H9 (cell line): ENCODE results near the gene TMTC2. TPM values are rescaled to one million over a fixed set of nuclear protein-coding genes. Genes with fewer than 3 reads are reported as not detected.

ENCODE experiments used
- DNase-seq: peaks from one replicate; pipeline ENCODE4 v3.0.0-alpha.2; 2017
- H2AFZ ChIP-seq: one replicate; pipeline ENCODE4 v1.6.1; 2013; ENCODE audit warnings: mild to moderate bottlenecking, low read length, control low read depth, moderate library complexity
- H2AK5ac ChIP-seq: 2 replicates; pipeline ENCODE4 v1.6.1; 2013; ENCODE audit warnings: low read length, control low read depth, mixed read lengths; ENCODE audit not compliant: insufficient read length
- H2BK120ac ChIP-seq: one replicate; pipeline ENCODE4 v1.6.1; 2013; ENCODE audit warnings: low read depth, mild to moderate bottlenecking, low read length, control low read depth, inconsistent platforms; ENCODE audit not compliant: poor library complexity, severe bottlenecking
- H2BK12ac ChIP-seq: 2 replicates; pipeline ENCODE4 v1.6.1; 2013; ENCODE audit warnings: low read length, control low read depth, mixed read lengths, low read depth; ENCODE audit not compliant: insufficient read length
- H2BK15ac ChIP-seq: 2 replicates; pipeline ENCODE4 v1.6.1; 2013; ENCODE audit warnings: low read depth, low read length, control low read depth
- H2BK20ac ChIP-seq: one replicate; pipeline ENCODE4 v1.6.1; 2013; ENCODE audit warnings: low read depth, mild to moderate bottlenecking, low read length, control low read depth, inconsistent platforms; ENCODE audit not compliant: poor library complexity, severe bottlenecking
- H2BK5ac ChIP-seq: 2 replicates; pipeline ENCODE4 v1.6.1; 2013; ENCODE audit warnings: low read length, control low read depth, mixed read lengths; ENCODE audit not compliant: insufficient read length
- H3K14ac ChIP-seq: 2 replicates; pipeline ENCODE4 v1.6.1; 2013; ENCODE audit warnings: low read length, control low read depth; ENCODE audit not compliant: insufficient read depth
- H3K18ac ChIP-seq: 2 replicates; pipeline ENCODE4 v1.6.1; 2013; ENCODE audit warnings: low read depth, mild to moderate bottlenecking, mixed read lengths, low read length, control low read depth; ENCODE audit not compliant: insufficient read length
- H3K23ac ChIP-seq: 2 replicates; pipeline ENCODE4 v1.6.1; 2013; ENCODE audit warnings: low read length, control low read depth, mixed read lengths, low read depth; ENCODE audit not compliant: insufficient read length
- H3K23me2 ChIP-seq: 2 replicates; pipeline ENCODE4 v1.6.1; 2013; ENCODE audit warnings: low read depth, mild to moderate bottlenecking, mixed read lengths, low read length, control low read depth; ENCODE audit not compliant: insufficient read length, poor library complexity, severe bottlenecking
- H3K27ac ChIP-seq: 2 replicates; pipeline ENCODE4 v1.5.1; 2013; ENCODE audit warnings: low read length, control low read depth, mixed read lengths, low read depth; ENCODE audit not compliant: insufficient read length
- H3K27me3 ChIP-seq: 2 replicates; pipeline ENCODE4 v1.6.1; 2013; ENCODE audit warnings: low read length, control low read depth, inconsistent platforms; ENCODE audit not compliant: insufficient read depth
- H3K4ac ChIP-seq: 2 replicates; pipeline ENCODE4 v1.6.1; 2013; ENCODE audit warnings: low read depth, mild to moderate bottlenecking, control low read depth, inconsistent platforms, low read length, moderate library complexity
- H3K4me1 ChIP-seq: 2 replicates; pipeline ENCODE4 v1.6.1; 2013; ENCODE audit warnings: low read length, control low read depth, inconsistent platforms; ENCODE audit not compliant: insufficient read depth
- H3K4me2 ChIP-seq: 2 replicates; pipeline ENCODE4 v1.6.1; 2013; ENCODE audit warnings: low read length, control low read depth, mixed read lengths; ENCODE audit not compliant: insufficient read length, insufficient read depth
- H3K56ac ChIP-seq: 2 replicates; pipeline ENCODE4 v1.6.1; 2013; ENCODE audit warnings: low read depth, mild to moderate bottlenecking, mixed read lengths, low read length, control low read depth; ENCODE audit not compliant: insufficient read length
- H3K79me1 ChIP-seq: 2 replicates; pipeline ENCODE4 v1.6.1; 2013; ENCODE audit warnings: low read depth, mild to moderate bottlenecking, moderate library complexity, low read length, control low read depth, inconsistent platforms; ENCODE audit not compliant: insufficient read depth, poor library complexity, severe bottlenecking
- H3K79me2 ChIP-seq: 2 replicates; pipeline ENCODE4 v1.6.1; 2013; ENCODE audit warnings: low read length, control low read depth, inconsistent platforms; ENCODE audit not compliant: insufficient read depth
- H3K9ac ChIP-seq: 2 replicates; pipeline ENCODE4 v1.6.1; 2013; ENCODE audit warnings: low read length, control low read depth, mixed read lengths; ENCODE audit not compliant: insufficient read length; ENCODE audit errors: extremely low read depth
- H3K9me3 ChIP-seq: one replicate; pipeline ENCODE4 v1.6.1; 2013; ENCODE audit warnings: low read depth, low read length, inconsistent platforms; ENCODE audit not compliant: control insufficient read depth
- H3T11ph ChIP-seq: one replicate; pipeline ENCODE4 v1.6.1; 2013; ENCODE audit warnings: mild to moderate bottlenecking, low read length, control low read depth, inconsistent platforms
- H4K20me1 ChIP-seq: one replicate; pipeline ENCODE4 v1.6.1; 2013; ENCODE audit not compliant: control insufficient read depth, insufficient read length, insufficient read depth
- H4K5ac ChIP-seq: 2 replicates; pipeline ENCODE4 v1.6.1; 2013; ENCODE audit warnings: low read depth, mild to moderate bottlenecking, mixed read lengths, low read length, control low read depth; ENCODE audit not compliant: insufficient read length
- H4K8ac ChIP-seq: replicated peaks from 2 replicates; pipeline ENCODE4 v1.6.1; 2013; ENCODE audit warnings: low read length, control low read depth, mixed read lengths, low read depth; ENCODE audit not compliant: insufficient read length
- H4K91ac ChIP-seq: 2 replicates; pipeline ENCODE4 v1.6.1; 2013; ENCODE audit warnings: low read depth, mild to moderate bottlenecking, moderate library complexity, mixed read lengths, low read length, control low read depth; ENCODE audit not compliant: insufficient read length
- H3K27ac Mint-ChIP-seq, 3 experiments: 2 replicates in 2 of 3; 3 replicates in 1 of 3; pipeline ENCODE4 v1.8.0; 2020 to 2021; ENCODE audit warnings: mixed read lengths in 3 of 3, mild to moderate bottlenecking in 1 of 3, moderate library complexity in 1 of 3
- H3K27me3 Mint-ChIP-seq: 2 replicates; pipeline ENCODE4 v1.8.0; 2021; ENCODE audit warnings: low read depth, mild to moderate bottlenecking, moderate library complexity, mixed read lengths
- H3K36me3 Mint-ChIP-seq, 3 experiments: 2 replicates in 2 of 3; 3 replicates in 1 of 3; pipeline ENCODE4 v1.8.0; 2020 to 2021; ENCODE audit warnings: low read depth in 3 of 3, mixed read lengths in 3 of 3; ENCODE audit not compliant: insufficient read depth in 1 of 3
- H3K4me1 Mint-ChIP-seq, 2 experiments: 2 replicates each; pipeline ENCODE4 v1.8.0; 2020; ENCODE audit warnings: mixed read lengths in 2 of 2
- H3K4me3 Mint-ChIP-seq, 2 experiments: 2 replicates in 1 of 2; 3 replicates in 1 of 2; pipeline ENCODE4 v1.8.0; 2020 to 2021; ENCODE audit warnings: mild to moderate bottlenecking in 2 of 2, mixed read lengths in 2 of 2, moderate library complexity in 1 of 2
- H3K9me3 Mint-ChIP-seq, 2 experiments: 2 replicates in 1 of 2; 3 replicates in 1 of 2; pipeline ENCODE4 v1.8.0; 2020; ENCODE audit warnings: mild to moderate bottlenecking in 2 of 2, mixed read lengths in 2 of 2, moderate library complexity in 1 of 2
- WGBS: extraction: QIAGEN DNeasy Blood & Tissue Kit; methylation state at CpG from one replicate; pipeline ENCODE4 v1.1.7; 2013; ENCODE audit warnings: missing lambda C conversion rate, low lambda C conversion rate, mixed read lengths; ENCODE audit not compliant: insufficient read length; ENCODE audit errors: extremely low coverage; 5-methylcytosine and 5-hydroxymethylcytosine counted together
- total RNA-seq: library from RNA; stranded (reverse); gene quantifications from 2 replicates; pipeline ENCODE4 v1.2.1, GENCODE V29; 2021
- TF ChIP-seq, protein P1 (sequence below): fragments of 200-600 bp; sonication (generic); conservative IDR thresholded peaks from 3 replicates; pipeline ENCODE4 v1.8.0; 2021; ENCODE audit warnings: antibody characterized with exemption, mild to moderate bottlenecking

TMTC2 gene
- total RNA-seq, 1 experiment from 2014 or later = 3.1 TPM

DNA sequence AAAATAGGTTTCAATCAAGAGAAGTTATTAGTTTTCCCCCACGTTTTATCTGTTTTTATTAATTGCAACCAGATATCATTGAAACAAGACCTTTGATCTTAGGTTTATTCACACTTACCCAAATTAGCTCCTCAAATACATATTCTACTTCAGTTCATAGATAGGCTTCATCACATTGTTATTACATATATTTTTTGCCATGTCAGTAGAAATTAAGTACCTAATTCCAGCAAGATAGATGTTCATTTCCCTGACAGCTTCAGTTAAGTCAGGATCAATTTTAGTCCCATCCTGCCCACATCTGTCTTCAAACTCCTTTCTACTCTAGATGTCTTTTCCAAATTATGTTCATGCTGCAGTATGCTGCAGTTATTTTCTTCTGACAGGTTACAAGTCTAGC, 388.8 kb downstream of the TMTC2 start:
- H2BK5ac ChIP-seq = no peak overlapping the region
- H3K4me2 ChIP-seq = no peak overlapping the region
- H2BK12ac ChIP-seq = no peak overlapping the region
- Mint-ChIP-seq H3K4me1 (peaks cover 9 to 10% of the 10 kb centered on the region in 2 experiments), H3K27ac (no peak overlapping the region; a peak in 1 of 7 replicates), H3K9me3 (peaks cover 6 to 11% of the 10 kb centered on the region in 2 experiments; a peak in 4 of 5 replicates), H3K27me3 (no peaks in the 10 kb centered on the region; the same call in 1 of the 2 replicates), H3K4me3 (no peak overlapping the region), H3K36me3 (peaks cover 0 to 24% (median 7%) of the 10 kb centered on the region in 3 experiments; a peak in 6 of 7 replicates)
- H3K79me1 ChIP-seq = no peaks in the 10 kb centered on the region
- no peak overlapping the region for H3K27ac ChIP-seq
- no peaks in the 10 kb centered on the region for H3K79me2 ChIP-seq
- no peak overlapping the region for H3K4ac ChIP-seq
- H2BK15ac ChIP-seq = no peak overlapping the region
- no peaks in the 10 kb centered on the region for H4K20me1 ChIP-seq
- no peak for DNase-seq
- no peak overlapping the region for H4K91ac ChIP-seq
- no peak overlapping the region for H2BK120ac ChIP-seq
- no peaks in the 10 kb centered on the region for H3K9me3 ChIP-seq
- H3K27me3 ChIP-seq = no peaks in the 10 kb centered on the region
- H4K5ac ChIP-seq = no peak overlapping the region
- no peak overlapping the region for H3K9ac ChIP-seq
- no peak overlapping the region for H2BK20ac ChIP-seq
- H2AFZ ChIP-seq = no peak overlapping the region
- no CpG with 5 or more reads among the region's 1 CpG for WGBS
- H3K18ac ChIP-seq = no peak overlapping the region
- no peak overlapping the region for H3T11ph ChIP-seq
- H4K8ac ChIP-seq = no peak overlapping the region
- no peak overlapping the region for H3K56ac ChIP-seq
- no peak overlapping the region for H3K14ac ChIP-seq
- no peak overlapping the region for H3K23ac ChIP-seq
- no peak overlapping the region for H2AK5ac ChIP-seq
- TF ChIP-seq, protein P1, sequence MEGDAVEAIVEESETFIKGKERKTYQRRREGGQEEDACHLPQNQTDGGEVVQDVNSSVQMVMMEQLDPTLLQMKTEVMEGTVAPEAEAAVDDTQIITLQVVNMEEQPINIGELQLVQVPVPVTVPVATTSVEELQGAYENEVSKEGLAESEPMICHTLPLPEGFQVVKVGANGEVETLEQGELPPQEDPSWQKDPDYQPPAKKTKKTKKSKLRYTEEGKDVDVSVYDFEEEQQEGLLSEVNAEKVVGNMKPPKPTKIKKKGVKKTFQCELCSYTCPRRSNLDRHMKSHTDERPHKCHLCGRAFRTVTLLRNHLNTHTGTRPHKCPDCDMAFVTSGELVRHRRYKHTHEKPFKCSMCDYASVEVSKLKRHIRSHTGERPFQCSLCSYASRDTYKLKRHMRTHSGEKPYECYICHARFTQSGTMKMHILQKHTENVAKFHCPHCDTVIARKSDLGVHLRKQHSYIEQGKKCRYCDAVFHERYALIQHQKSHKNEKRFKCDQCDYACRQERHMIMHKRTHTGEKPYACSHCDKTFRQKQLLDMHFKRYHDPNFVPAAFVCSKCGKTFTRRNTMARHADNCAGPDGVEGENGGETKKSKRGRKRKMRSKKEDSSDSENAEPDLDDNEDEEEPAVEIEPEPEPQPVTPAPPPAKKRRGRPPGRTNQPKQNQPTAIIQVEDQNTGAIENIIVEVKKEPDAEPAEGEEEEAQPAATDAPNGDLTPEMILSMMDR = no peak
- H3K23me2 ChIP-seq = no peaks in the 10 kb centered on the region
- no peaks in the 10 kb centered on the region; the same call in 1 of the 2 replicates for H3K4me1 ChIP-seq
